CD4-positive, alpha-beta T cell treated with Interleukin-2 at 100 ng/mL for 4 hours (primary cell): ENCODE data around the gene PDE8B.
"Not testable (repeated sequence)": the region's sequence is repeated elsewhere in the genome, so short reads cannot be mapped to it uniquely, and the experiment has no call there.

ENCODE experiments used
- DNase-seq: peaks from one replicate; pipeline ENCODE4 v3.0.0-alpha.2; 2020; ENCODE audit warnings: low spot score

The PDE8B gene

GRCh38 chr5:77449277-77449676 is 238.8 kb downstream of the PDE8B start:
- DNase-seq: no peak

GRCh38 chr5:77449981-77450380 is 239.5 kb downstream of the PDE8B start:
- DNase-seq: no peak

GRCh38 chr5:77452351-77452750 is 241.9 kb downstream of the PDE8B start:
- DNase-seq: no peak

- DNase-seq: no peak
Measured at GRCh38 chr5:77454123-77454522, 243.6 kb downstream of the PDE8B start.

- no peak for DNase-seq
Measured at GRCh38 chr5:77461287-77461686, 250.8 kb downstream of the PDE8B start.

GRCh38 chr5:77463905-77464304 is 253.4 kb downstream of the PDE8B start:
- DNase-seq: no peak

GRCh38 chr5:77468875-77469274 is 258.4 kb downstream of the PDE8B start:
- not testable (repeated sequence) for DNase-seq

GRCh38 chr5:77475041-77475440 is 264.6 kb downstream of the PDE8B start:
- not testable (repeated sequence) for DNase-seq
